Sigmoid colon (tissue), 3 donors: ENCODE data around the gene CAMTA1.

Source experiments
- CTCF ChIP-seq, 4 experiments: fragments of 450-650 bp in 3 of 4; fragments of 200-600 bp in 1 of 4; IDR thresholded peaks; one replicate each; pipeline ENCODE4 v1.5.1; 2016 to 2019; ENCODE audit warnings: antibody characterized with exemption in 4 of 4, mild to moderate bottlenecking in 3 of 4, moderate library complexity in 2 of 4
- POLR2A ChIP-seq, 2 donors: fragments of 450-650 bp; IDR thresholded peaks; one replicate each; pipeline ENCODE4 v1.6.1; 2016; ENCODE audit warnings: antibody characterized with exemption in 2 of 2, mild to moderate bottlenecking in 2 of 2, moderate library complexity in 2 of 2

GRCh38 chr1:7264101-7264500 lies 478.8 kb downstream of the CAMTA1 start:
- TF ChIP-seq POLR2A (IDR thresholded peaks at IDR 0.05) (no peak), CTCF (IDR thresholded peaks at IDR 0.05) (no peak)
